WTC11 (cell line): ENCODE data around the gene CUL9.

Experiments used
- ATF1 ChIP-seq: sonication (generic); formaldehyde crosslinking; IDR thresholded peaks from 2 replicates; pipeline ENCODE4 v1.8.1; 2023; ENCODE audit warnings: mild to moderate bottlenecking, moderate library complexity, missing genetic modification reagents
- CREB1 ChIP-seq: sonication (generic); formaldehyde crosslinking; IDR thresholded peaks from 2 replicates; pipeline ENCODE4 v1.8.0; 2023; ENCODE audit warnings: mild to moderate bottlenecking, missing genetic modification reagents
- CTCF ChIP-seq: fragments of 200-600 bp; IDR thresholded peaks from 2 replicates; pipeline ENCODE4 v1.8.0; 2022; ENCODE audit warnings: antibody characterized with exemption
- RELA ChIP-seq: sonication (generic); formaldehyde crosslinking; IDR thresholded peaks from 2 replicates; pipeline ENCODE4 v1.8.1; 2022; ENCODE audit warnings: missing genetic modification reagents, mild to moderate bottlenecking, borderline replicate concordance
- TP53 ChIP-seq: sonication (generic); formaldehyde crosslinking; IDR thresholded peaks from 2 replicates; pipeline ENCODE4 v1.8.1; 2023; ENCODE audit warnings: mild to moderate bottlenecking, missing genetic modification reagents
- ZBTB43 ChIP-seq: sonication (generic); formaldehyde crosslinking; IDR thresholded peaks from 2 replicates; pipeline ENCODE4 v1.8.1; 2023; ENCODE audit warnings: mild to moderate bottlenecking, missing genetic modification reagents
- ZNF396 ChIP-seq: fragments of 250-450 bp; sonication (Bioruptor Pico); IDR thresholded peaks from 2 replicates; pipeline ENCODE4 v1.8.0; 2021; ENCODE audit warnings: mild to moderate bottlenecking, moderate library complexity, borderline replicate concordance

- no peak for TF ChIP-seq ZNF396 (CRISPR knock-in tag)
- no peak for TF ChIP-seq CTCF
- TF ChIP-seq CREB1: no peak
- TF ChIP-seq TP53: no peak
- TF ChIP-seq ZBTB43 (CRISPR knock-in tag): no peak
- no peak for TF ChIP-seq ATF1 (CRISPR knock-in tag)
- no peak for TF ChIP-seq RELA (CRISPR knock-in tag)
These were observed 89.9 kb downstream of the CUL9 start for GRCh38 chr6:43271944-43272343.
